ENCODE measurements around the gene FASTKD1.

- TF ChIP-seq CTCF (IDR thresholded peaks at IDR 0.05) (no peak), POLR2A (IDR thresholded peaks at IDR 0.05) (no peak)
These were observed 87.2 kb downstream of the FASTKD1 start for GRCh38 chr2:169486487-169486886.

Data from lower leg skin (tissue), 3 donors.